ENCODE results near the gene CADM1. TPM values are rescaled to one million over a fixed set of nuclear protein-coding genes. Genes with fewer than 3 reads are reported as not detected.

CADM1 gene
- total RNA-seq, 4 donors from 2014 or later = 17.1 to 49.8 (median 30.7) TPM

- no peak for TF ChIP-seq CTCF (IDR thresholded peaks at IDR 0.05)
- TF ChIP-seq POLR2A (IDR thresholded peaks at IDR 0.05) = no peak
- no peak for TF ChIP-seq EP300 (IDR thresholded peaks at IDR 0.05)
- H3K36me3 ChIP-seq = no peaks in the 10 kb centered on the region
- no peaks in the 10 kb centered on the region for H3K4me1 ChIP-seq
- no peaks in the 10 kb centered on the region for H3K27me3 ChIP-seq
- no peaks in the 10 kb centered on the region for H3K9me3 ChIP-seq
- no peak overlapping the region for H3K4me3 ChIP-seq
- no peak for DNase-seq (ENCODE audit: low spot score in 2 of 2)
- WGBS, 2 donors = 81 to 90% methylated on average over 6 to 7 of the region's 7 CpGs
- H3K27ac ChIP-seq = no peak overlapping the region
These were observed 321.8 kb downstream of the CADM1 start for GRCh38 chr11:115182282-115182955.

- no peak overlapping the region for H3K27ac ChIP-seq
- no peaks in the 10 kb centered on the region for H3K4me1 ChIP-seq
- no peaks in the 10 kb centered on the region for H3K27me3 ChIP-seq
- DNase-seq (ENCODE audit: low spot score in 2 of 2) = no peak
- no peaks in the 10 kb centered on the region for H3K36me3 ChIP-seq
- TF ChIP-seq POLR2A (IDR thresholded peaks at IDR 0.05) = no peak
- no peak for TF ChIP-seq CTCF (IDR thresholded peaks at IDR 0.05)
- TF ChIP-seq EP300 (IDR thresholded peaks at IDR 0.05) = no peak
- H3K4me3 ChIP-seq = no peak overlapping the region
- H3K9me3 ChIP-seq = no peaks in the 10 kb centered on the region
- WGBS, 2 donors = 74 to 79% methylated on average over 12 of the region's 12 CpGs
These were observed 322.7 kb downstream of the CADM1 start for GRCh38 chr11:115181538-115181937.

GRCh38 chr11:115180272-115180671, 323.9 kb downstream of the CADM1 start:
- Histone ChIP-seq H3K27ac (no peak overlapping the region), H3K4me1 (no peaks in the 10 kb centered on the region), H3K27me3 (no peaks in the 10 kb centered on the region), H3K9me3 (no peaks in the 10 kb centered on the region), H3K4me3 (no peak overlapping the region), H3K36me3 (no peaks in the 10 kb centered on the region)
- TF ChIP-seq EP300 (IDR thresholded peaks at IDR 0.05) (no peak), POLR2A (IDR thresholded peaks at IDR 0.05) (no peak)
- whole genome bisulfite sequencing, 2 donors = 71 to 75% methylated on average over 7 of the region's 7 CpGs
- no peak for DNase-seq (ENCODE audit: low spot score in 2 of 2)

DNA sequence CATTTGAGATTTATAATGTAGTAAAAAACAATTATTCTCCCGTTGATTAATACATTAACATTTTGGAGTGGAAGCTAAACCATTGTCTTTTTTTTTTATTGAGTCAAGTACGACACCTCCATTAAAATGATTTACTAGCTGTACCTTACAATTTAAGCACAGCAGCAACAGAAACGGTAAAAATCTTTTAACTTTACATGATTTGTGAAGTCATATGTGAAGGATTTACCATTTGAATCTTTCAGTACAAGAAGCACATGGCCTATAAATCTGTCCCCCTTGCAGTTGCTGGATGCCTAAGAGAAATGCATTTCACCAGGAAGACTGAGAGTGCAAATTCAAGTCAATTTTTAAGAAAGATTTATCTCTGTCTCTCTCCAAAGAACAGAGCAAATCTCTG, 324.6 kb downstream of the CADM1 start:
- Histone ChIP-seq H3K4me1 (no peaks in the 10 kb centered on the region), H3K9me3 (no peaks in the 10 kb centered on the region), H3K36me3 (no peaks in the 10 kb centered on the region), H3K27me3 (no peaks in the 10 kb centered on the region), H3K27ac (no peak overlapping the region), H3K4me3 (no peak overlapping the region)
- 76 to 80% methylated on average over 3 of the region's 3 CpGs for WGBS, 2 donors
- DNase-seq (ENCODE audit: low spot score in 2 of 2) = no peak
- no peak for TF ChIP-seq EP300 (IDR thresholded peaks at IDR 0.05)
- no peak for TF ChIP-seq CTCF (IDR thresholded peaks at IDR 0.05)
- no peak for TF ChIP-seq POLR2A (IDR thresholded peaks at IDR 0.05)

GRCh38 chr11:115178705-115179104, 325.5 kb downstream of the CADM1 start:
- DNase-seq (ENCODE audit: low spot score in 2 of 2) = no peak
- no peaks in the 10 kb centered on the region for H3K9me3 ChIP-seq
- WGBS, 2 donors = 86% methylated on average over 14 of the region's 14 CpGs
- no peaks in the 10 kb centered on the region for H3K4me1 ChIP-seq
- TF ChIP-seq EP300 (IDR thresholded peaks at IDR 0.05) (no peak), CTCF (IDR thresholded peaks at IDR 0.05) (no peak), POLR2A (IDR thresholded peaks at IDR 0.05) (no peak)
- no peaks in the 10 kb centered on the region for H3K36me3 ChIP-seq
- no peaks in the 10 kb centered on the region for H3K27me3 ChIP-seq
- no peak overlapping the region for H3K27ac ChIP-seq
- no peak overlapping the region for H3K4me3 ChIP-seq
